SK-N-SH (cell line): ENCODE measurements around the gene LENEP. TPM values are rescaled to one million over a fixed set of nuclear protein-coding genes. Genes with fewer than 3 reads are reported as not detected.

Experiments used
- CTCF ChIA-PET: fragments of 300-600, 350-600 bp; formaldehyde crosslinking; extraction: SDS; loops from one replicate; lab custom pipeline; 2021; lab: Yijun Ruan, JAX
- POLR2A ChIA-PET: fragments of 350-600 bp; sonication (Branson Sonifier 250); formaldehyde crosslinking; extraction: SDS; loops from one replicate; lab custom pipeline; 2020; ENCODE audit warnings: antibody characterized with exemption, inconsistent platforms; lab: Yijun Ruan, JAX
- DNase-seq: peaks from one replicate; pipeline ENCODE4 v3.0.0; 2012
- H2AFZ ChIP-seq: fragments of 200-600 bp; sonication (generic); 2 replicates; pipeline ENCODE4 v1.8.1; 2016; ENCODE audit warnings: antibody characterized with exemption, mild to moderate bottlenecking, low read depth
- H3F3A ChIP-seq: fragments of 200-600 bp; sonication (generic); replicated peaks from 2 replicates; pipeline ENCODE3; 2016; ENCODE audit warnings: antibody characterized with exemption, mild to moderate bottlenecking; ENCODE audit not compliant: insufficient read depth
- H3K27ac ChIP-seq, 2 experiments: fragments of 200-500 bp in 1 of 2; fragments of 200-600 bp in 1 of 2; sonication (Bioruptor generic) in 1 of 2; sonication (generic), shearing (Covaris generic) in 1 of 2; 2 replicates each; pipeline versions ENCODE4 v1.5.1 to v1.6.1; 2014 to 2016; ENCODE audit warnings: low read depth in 2 of 2, inconsistent platforms in 1 of 2, low read length in 1 of 2, mild to moderate bottlenecking in 1 of 2, mixed read lengths in 1 of 2
- H3K27me3 ChIP-seq: fragments of 200-600 bp; sonication (generic), shearing (Covaris generic); 2 replicates; pipeline ENCODE4 v1.6.1; 2016; ENCODE audit warnings: mixed run types; ENCODE audit not compliant: insufficient read depth
- H3K36me3 ChIP-seq, 2 experiments: fragments of 200-500 bp in 1 of 2; fragments of 200-600 bp in 1 of 2; sonication (Bioruptor generic) in 1 of 2; sonication (generic) in 1 of 2; replicated peaks in 1 of 2; 2 replicates each; pipeline versions ENCODE3 to v1.5.1; 2014 to 2016; ENCODE audit warnings: low read length in 1 of 2, mild to moderate bottlenecking in 1 of 2; ENCODE audit not compliant: insufficient read depth in 2 of 2, control insufficient read depth in 1 of 2
- H3K4me1 ChIP-seq, 2 experiments: fragments of 200-500 bp in 1 of 2; fragments of 200-600 bp in 1 of 2; sonication (Bioruptor generic) in 1 of 2; sonication (generic), shearing (Covaris generic) in 1 of 2; 2 replicates each; pipeline versions ENCODE4 v1.5.1 to v1.6.1; 2014 to 2016; ENCODE audit warnings: low read depth in 1 of 2, low read length in 1 of 2, mixed run types in 1 of 2; ENCODE audit not compliant: insufficient read depth in 2 of 2, control insufficient read depth in 1 of 2
- H3K4me2 ChIP-seq: fragments of 200-600 bp; sonication (generic), shearing (Covaris generic); 2 replicates; pipeline ENCODE4 v1.6.1; 2017; ENCODE audit warnings: mixed run types
- H3K4me3 ChIP-seq, 2 experiments: fragments of 200-500 bp in 1 of 2; fragments of 200-600 bp in 1 of 2; sonication (Bioruptor generic) in 1 of 2; sonication (generic), shearing (Covaris generic) in 1 of 2; 2 replicates each; pipeline versions ENCODE4 v1.5.1 to v1.8.1; 2014 to 2016; ENCODE audit warnings: low read depth in 2 of 2, inconsistent platforms in 1 of 2, low read length in 1 of 2, mild to moderate bottlenecking in 1 of 2, mixed read lengths in 1 of 2, moderate library complexity in 1 of 2
- H3K79me2 ChIP-seq: fragments of 200-600 bp; sonication (generic); 2 replicates; pipeline ENCODE4 v1.8.1; 2017; ENCODE audit warnings: mild to moderate bottlenecking; ENCODE audit not compliant: insufficient read depth
- H3K9ac ChIP-seq: fragments of 200-600 bp; sonication (generic); 2 replicates; pipeline ENCODE4 v1.6.1; 2017; ENCODE audit warnings: mixed run types
- H3K9me2 ChIP-seq: fragments of 200-600 bp; sonication (generic); 2 replicates; pipeline ENCODE4 v1.6.1; 2017; ENCODE audit warnings: mixed run types
- H3K9me3 ChIP-seq: fragments of 200-600 bp; sonication (generic); 2 replicates; pipeline ENCODE4 v1.6.1; 2017; ENCODE audit warnings: mixed run types, mild to moderate bottlenecking, moderate library complexity
- H4K20me1 ChIP-seq: fragments of 200-600 bp; sonication (generic); 2 replicates; pipeline ENCODE4 v1.6.1; 2017; ENCODE audit warnings: mild to moderate bottlenecking, mixed run types; ENCODE audit not compliant: insufficient read depth
- ELF1 ChIP-seq: IDR thresholded peaks from 2 replicates; pipeline ENCODE4 v1.4.0; 2012
- EP300 ChIP-seq, 2 experiments: IDR thresholded peaks; 2 replicates each; pipeline versions ENCODE4 v1.4.0 to v1.6.1; 2012; ENCODE audit warnings: borderline replicate concordance in 1 of 2, low read depth in 1 of 2, low read length in 1 of 2
- GABPA ChIP-seq: IDR thresholded peaks from 2 replicates; pipeline ENCODE4 v1.4.0; 2012; ENCODE audit warnings: low read depth, mild to moderate bottlenecking
- GATA2 ChIP-seq: sonication (generic); formaldehyde crosslinking; IDR thresholded peaks from 2 replicates; pipeline ENCODE4 v1.5.0; 2020; ENCODE audit warnings: mild to moderate bottlenecking, missing genetic modification reagents
- MEF2A ChIP-seq: IDR thresholded peaks from 2 replicates; pipeline ENCODE4 v1.4.0; 2012; ENCODE audit warnings: low read depth, borderline replicate concordance
- PBX3 ChIP-seq: IDR thresholded peaks from 2 replicates; pipeline ENCODE4; 2012
- POLR2AphosphoS5 ChIP-seq: IDR thresholded peaks from 2 replicates; pipeline ENCODE4 v1.6.1; 2012; ENCODE audit warnings: low read depth, low read length
- RAD21 ChIP-seq: IDR thresholded peaks from 2 replicates; pipeline ENCODE4 v1.6.1; 2012; ENCODE audit warnings: mild to moderate bottlenecking, low read length
- REST ChIP-seq: IDR thresholded peaks from 2 replicates; pipeline ENCODE4 v1.6.1; 2012; ENCODE audit warnings: mild to moderate bottlenecking, low read depth, low read length, moderate library complexity
- USF1 ChIP-seq: IDR thresholded peaks from 2 replicates; pipeline ENCODE4 v1.4.0; 2012; ENCODE audit warnings: low read depth, borderline replicate concordance
- WGBS: methylation state at CpG from one replicate; pipeline ENCODE4 v1.1.6; 2017; ENCODE audit warnings: low lambda C conversion rate; 5-methylcytosine and 5-hydroxymethylcytosine counted together
- polyA plus RNA-seq, 3 experiments: library from polyadenylated mRNA; depleted of rRNA; stranded (reverse); fragments of >200 nt; gene quantifications; 2 replicates each; pipeline ENCODE4 v1.2.3, GENCODE V29; 2012

Gene LENEP
- polyA plus RNA-seq, 1 of the 3 experiments (the other 2 are of a cell fraction): not detected

GRCh38 chr1:154982341-154982740 lies 11.0 kb upstream of the LENEP start:
- H3K4me2 ChIP-seq: peak overlapping the region; percentile 72
- H3F3A ChIP-seq: peaks cover 13% of the 10 kb centered on the region
- no peaks in the 10 kb centered on the region for H3K9me3 ChIP-seq
- H3K9ac ChIP-seq: peak overlapping the region; percentile 42; the same call in 1 of the 2 replicates
- no peaks in the 10 kb centered on the region for H3K9me2 ChIP-seq
- ChIA-PET CTCF (interaction anchor here (1.0 to 37.5 kb wide), 7 partner anchors 16 to 104 kb away, joined by 3 to 640 read pairs (median 7); partner anchors contain the start of genes LENEP, PYGO2 and ZBTB7B), POLR2A (interaction anchor here (0.6 to 2.7 kb wide), 2 partner anchors 11 to 12 kb away, joined by 3 to 22 read pairs; partner anchors contain the start of genes LENEP and SHC1)
- H4K20me1 ChIP-seq: no peaks in the 10 kb centered on the region
- DNase-seq: no peak
- H3K36me3 ChIP-seq: peaks cover 7 to 16% of the 10 kb centered on the region in 2 experiments
- H3K79me2 ChIP-seq: peaks cover 88% of the 10 kb centered on the region
- peak overlapping the region; percentile 60; the same call in 1 of the 2 replicates for H2AFZ ChIP-seq
- TF ChIP-seq RAD21 (no peak), POLR2AphosphoS5 (no peak), PBX3 (no peak), GATA2 (CRISPR knock-in tag) (no peak), USF1 (no peak), EP300 (IDR thresholded peaks at IDR 0.05; ENCODE audit: borderline replicate concordance in 1 of 2, low read depth in 1 of 2, low read length in 1 of 2) (no peak), GABPA (no peak), MEF2A (no peak), ELF1 (no peak), REST (no peak)
- no peaks in the 10 kb centered on the region for H3K27me3 ChIP-seq
- 76% methylated on average over 6 of the region's 6 CpGs for WGBS
- peaks cover 9 to 20% of the 10 kb centered on the region in 2 experiments; a peak in 3 of 4 replicates for H3K4me1 ChIP-seq
- peak overlapping the region; percentile 14 to 77; a peak in 3 of 4 replicates for H3K27ac ChIP-seq
- H3K4me3 ChIP-seq: peak overlapping the region; percentile 72 to 82
